Stomach (tissue), 4 donors: ENCODE data around the gene ADAMTS15.

Source experiments
- CTCF ChIP-seq, 7 experiments: fragments of 450-650 bp in 4 of 7; fragments of 200-600 bp in 3 of 7; sonication (generic) in 3 of 7; IDR thresholded peaks; one replicate each; pipeline ENCODE4 v1.5.1; 2016 to 2019; ENCODE audit warnings: antibody characterized with exemption in 7 of 7, control low read depth in 2 of 7, mild to moderate bottlenecking in 1 of 7
- EP300 ChIP-seq: sonication (generic); formaldehyde crosslinking; IDR thresholded peaks from one replicate; pipeline ENCODE4 v1.6.1; 2017; ENCODE audit warnings: antibody characterized with exemption
- POLR2A ChIP-seq, 4 donors: fragments of 450-650 bp; IDR thresholded peaks; one replicate each; pipeline ENCODE4 v1.6.1; 2016; ENCODE audit warnings: antibody characterized with exemption in 4 of 4, control low read depth in 2 of 4, mild to moderate bottlenecking in 1 of 4, moderate library complexity in 1 of 4
- POLR2AphosphoS5 ChIP-seq, 3 donors: sonication (generic); formaldehyde crosslinking; IDR thresholded peaks; one replicate each; pipeline ENCODE4 v1.6.1; 2016; ENCODE audit warnings: antibody characterized with exemption in 3 of 3

GRCh38 chr11:130514851-130515250 lies 66.4 kb downstream of the ADAMTS15 start:
- TF ChIP-seq CTCF (IDR thresholded peaks at IDR 0.05) (no peak), POLR2A (IDR thresholded peaks at IDR 0.05) (no peak), POLR2AphosphoS5 (IDR thresholded peaks at IDR 0.05) (no peak), EP300 (no peak)
